ENCODE results near the gene CHD3.
"Not testable (repeated sequence)": the region's sequence is repeated elsewhere in the genome, so short reads cannot be mapped to it uniquely, and the experiment has no call there.

DNA sequence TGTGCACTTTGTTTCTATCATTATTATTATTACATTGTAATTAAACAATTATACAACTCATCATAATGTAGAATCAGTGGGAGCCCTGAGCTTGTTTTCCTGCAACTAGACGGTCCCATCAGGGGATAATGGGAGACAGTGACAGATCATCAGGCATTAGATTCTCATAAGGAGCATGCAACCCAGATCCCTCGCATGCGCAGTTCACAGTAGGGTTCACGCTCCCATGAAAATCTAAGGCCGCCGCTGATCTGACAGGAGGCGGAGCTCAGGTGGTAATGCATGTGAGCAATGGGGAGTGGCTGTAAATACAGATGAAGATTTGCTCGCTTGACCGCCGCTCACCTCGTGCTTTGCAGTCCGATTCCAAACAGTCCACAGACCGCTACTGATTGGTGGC is 64.7 kb downstream of the CHD3 start:
- TF ChIP-seq, protein P1, sequence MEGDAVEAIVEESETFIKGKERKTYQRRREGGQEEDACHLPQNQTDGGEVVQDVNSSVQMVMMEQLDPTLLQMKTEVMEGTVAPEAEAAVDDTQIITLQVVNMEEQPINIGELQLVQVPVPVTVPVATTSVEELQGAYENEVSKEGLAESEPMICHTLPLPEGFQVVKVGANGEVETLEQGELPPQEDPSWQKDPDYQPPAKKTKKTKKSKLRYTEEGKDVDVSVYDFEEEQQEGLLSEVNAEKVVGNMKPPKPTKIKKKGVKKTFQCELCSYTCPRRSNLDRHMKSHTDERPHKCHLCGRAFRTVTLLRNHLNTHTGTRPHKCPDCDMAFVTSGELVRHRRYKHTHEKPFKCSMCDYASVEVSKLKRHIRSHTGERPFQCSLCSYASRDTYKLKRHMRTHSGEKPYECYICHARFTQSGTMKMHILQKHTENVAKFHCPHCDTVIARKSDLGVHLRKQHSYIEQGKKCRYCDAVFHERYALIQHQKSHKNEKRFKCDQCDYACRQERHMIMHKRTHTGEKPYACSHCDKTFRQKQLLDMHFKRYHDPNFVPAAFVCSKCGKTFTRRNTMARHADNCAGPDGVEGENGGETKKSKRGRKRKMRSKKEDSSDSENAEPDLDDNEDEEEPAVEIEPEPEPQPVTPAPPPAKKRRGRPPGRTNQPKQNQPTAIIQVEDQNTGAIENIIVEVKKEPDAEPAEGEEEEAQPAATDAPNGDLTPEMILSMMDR (conservative IDR thresholded peaks at IDR 0.05; ENCODE audit: low read length): not testable (repeated sequence)
- TF ChIP-seq EZH2phosphoT487 (IDR thresholded peaks at IDR 0.05; ENCODE audit: borderline replicate concordance): not testable (repeated sequence)

Measured in Loucy (cell line).